Psoas muscle (tissue), 8 donors: Measurements from ENCODE around the gene CFAP157. TPM values are rescaled to one million over a fixed set of nuclear protein-coding genes. Genes with fewer than 3 reads are reported as not detected.
A peak's percentile ranks its signal among the peaks of the same experiment; 100 is the strongest.

ENCODE experiments used
- ATAC-seq, 4 donors: fragments of 200-7000 bp; cut with Tn5 transposase; one replicate each; pipeline ENCODE4 v1.9.1; 2020; ENCODE audit warnings: moderate library complexity in 3 of 4, mild to moderate bottlenecking in 2 of 4
- DNase-seq, 2 donors: peaks; one replicate each; pipeline ENCODE4 v3.0.0-alpha.2; 2020
- H3K27ac ChIP-seq: fragments of 200-600 bp; one replicate; pipeline ENCODE4 v1.8.0; 2022
- H3K27me3 ChIP-seq, 3 donors: fragments of 200-600 bp in 1 of 3; one replicate each; pipeline versions ENCODE4 v1.6.1 to v1.8.0; 2013 to 2022; ENCODE audit warnings: low read length in 2 of 3, mild to moderate bottlenecking in 2 of 3, moderate library complexity in 1 of 3; ENCODE audit not compliant: insufficient read depth in 3 of 3
- H3K36me3 ChIP-seq, 2 donors: fragments of 200-600 bp in 1 of 2; one replicate each; pipeline versions ENCODE4 v1.6.1 to v1.8.0; 2013 to 2022; ENCODE audit warnings: low read depth in 1 of 2, mild to moderate bottlenecking in 1 of 2, moderate library complexity in 1 of 2; ENCODE audit not compliant: insufficient read depth in 1 of 2
- H3K4me1 ChIP-seq: fragments of 200-600 bp; one replicate; pipeline ENCODE4 v1.8.0; 2022
- H3K4me3 ChIP-seq: fragments of 200-600 bp; one replicate; pipeline ENCODE4 v1.8.0; 2022; ENCODE audit warnings: mild to moderate bottlenecking
- H3K9me3 ChIP-seq: fragments of 200-600 bp; one replicate; pipeline ENCODE4 v1.8.0; 2022
- WGBS, 3 donors: extraction: QIAGEN DNeasy Blood & Tissue Kit; methylation state at CpG; one replicate each; pipeline versions ENCODE4 v1.1.6 to v1.1.7; 2013; 5-methylcytosine and 5-hydroxymethylcytosine counted together
- intact Hi-C, 2 donors: fragments of 100-400 bp; cut with DNase I; formaldehyde crosslinking; loops; one replicate each; pipeline versions ENCODE4 v1.11.0 to v1.14.2; 2022
- polyA plus RNA-seq, 3 donors: library from polyadenylated mRNA; stranded (reverse); fragments of 200-250 nt; gene quantifications; one replicate each; pipeline ENCODE4 v1.2.3, GENCODE V29; 2013
- total RNA-seq, 4 donors: library from RNA; stranded (reverse); fragmentation: NEBNext Ultra II Directional in 2 of 4; extraction: Animal tissue kit (Norgen Biotek cat#: 25700) in 2 of 4; gene quantifications; one replicate each; pipeline versions ENCODE4 v1.2.1 to v1.2.4, GENCODE V29; 2021 to 2023
- TF ChIP-seq, protein P1 (sequence below): fragments of 200-600 bp; IDR thresholded peaks from one replicate; pipeline ENCODE4 v1.8.0; 2022; ENCODE audit warnings: antibody characterized with exemption
- donor health status: healthy with polysubstance abuse.
- donor health status: DM: no; HTN: no; CAD: no; lungs with moderate emphysema.
- donor health status: Bipolar disorder and iron deficiency.
- donor health status: healthy.
- donor health status: DM: yes; HTN: yes; CAD: no.
- donor health status: DM: no; HTN: no; CAD: no.
- donor health status: DM: no; HTN: no; CAD: no.
- donor health status: DM: yes; HTN: yes; CAD: no.

CFAP157 gene
- total and polyA plus RNA-seq, 7 donors, result 0.10 to 0.34 (median 0.23) TPM; not detected in 3

DNA sequence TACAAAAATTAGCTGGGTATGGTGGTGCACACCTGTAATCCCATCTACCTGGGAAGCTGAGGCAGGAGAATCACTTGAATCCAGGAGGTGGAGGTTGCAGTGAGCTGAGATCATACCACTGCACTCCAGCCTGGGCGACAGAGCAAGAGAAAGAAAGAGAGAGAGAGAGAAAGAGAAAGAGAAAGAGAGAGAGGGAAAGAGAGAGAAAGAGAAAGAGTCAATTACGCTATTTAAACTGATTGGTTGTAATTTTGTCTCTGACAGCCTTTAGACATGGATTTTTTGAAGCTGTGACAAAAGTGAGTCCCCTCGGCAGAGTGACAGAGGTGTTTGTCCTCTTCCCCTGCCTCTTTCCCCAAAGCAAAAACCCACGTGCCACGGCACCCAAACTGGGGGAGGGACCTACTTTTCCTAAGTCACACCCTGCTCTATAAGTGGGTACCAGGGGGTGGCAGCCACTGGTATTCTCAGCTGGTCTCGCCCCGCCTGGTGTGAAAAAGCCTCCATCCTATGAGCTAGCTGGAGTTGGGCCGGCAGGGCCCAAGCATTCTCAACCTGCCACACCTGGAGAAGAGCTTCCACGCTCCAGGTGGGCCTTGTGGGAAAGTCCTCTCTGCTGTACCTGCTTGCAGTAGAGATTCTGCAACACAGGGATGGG, 3.4 kb upstream of the CFAP157 start:
- Histone ChIP-seq H3K4me3 (no peak overlapping the region), H3K4me1 (peaks cover 19% of the 10 kb centered on the region), H3K9me3 (no peaks in the 10 kb centered on the region), H3K27ac (no peak overlapping the region), H3K27me3 (no peaks in the 10 kb centered on the region), H3K36me3 (no peaks in the 10 kb centered on the region)
- 81 to 83% (median 82%) methylated on average over 9 of the region's 9 CpGs for WGBS, 3 donors
- ATAC-seq (no peak), DNase-seq (no peak)
- TF ChIP-seq, protein P1, sequence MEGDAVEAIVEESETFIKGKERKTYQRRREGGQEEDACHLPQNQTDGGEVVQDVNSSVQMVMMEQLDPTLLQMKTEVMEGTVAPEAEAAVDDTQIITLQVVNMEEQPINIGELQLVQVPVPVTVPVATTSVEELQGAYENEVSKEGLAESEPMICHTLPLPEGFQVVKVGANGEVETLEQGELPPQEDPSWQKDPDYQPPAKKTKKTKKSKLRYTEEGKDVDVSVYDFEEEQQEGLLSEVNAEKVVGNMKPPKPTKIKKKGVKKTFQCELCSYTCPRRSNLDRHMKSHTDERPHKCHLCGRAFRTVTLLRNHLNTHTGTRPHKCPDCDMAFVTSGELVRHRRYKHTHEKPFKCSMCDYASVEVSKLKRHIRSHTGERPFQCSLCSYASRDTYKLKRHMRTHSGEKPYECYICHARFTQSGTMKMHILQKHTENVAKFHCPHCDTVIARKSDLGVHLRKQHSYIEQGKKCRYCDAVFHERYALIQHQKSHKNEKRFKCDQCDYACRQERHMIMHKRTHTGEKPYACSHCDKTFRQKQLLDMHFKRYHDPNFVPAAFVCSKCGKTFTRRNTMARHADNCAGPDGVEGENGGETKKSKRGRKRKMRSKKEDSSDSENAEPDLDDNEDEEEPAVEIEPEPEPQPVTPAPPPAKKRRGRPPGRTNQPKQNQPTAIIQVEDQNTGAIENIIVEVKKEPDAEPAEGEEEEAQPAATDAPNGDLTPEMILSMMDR, result no peak
- intact Hi-C loops, result no loop called here

- no peaks in the 10 kb centered on the region for H3K27me3 ChIP-seq
- H3K9me3 ChIP-seq, result no peaks in the 10 kb centered on the region
- no peak for DNase-seq
- no peaks in the 10 kb centered on the region for H3K36me3 ChIP-seq
- ATAC-seq, result peak in 1 of 4 donors; percentile 7
- H3K4me1 ChIP-seq, result peaks cover 2% of the 10 kb centered on the region
- no peak overlapping the region for H3K4me3 ChIP-seq
- intact Hi-C loops, result no loop called here
- WGBS, 3 donors, result 68 to 75% (median 72%) methylated on average over 12 of the region's 12 CpGs
- no peak overlapping the region for H3K27ac ChIP-seq
- TF ChIP-seq, protein P1, result no peak
These were observed 1.0 kb upstream of the CFAP157 start for GRCh38 chr9:127705577-127706379.

GRCh38 chr9:127707766-127708165, 978 bp downstream of the CFAP157 start:
- intact Hi-C loops, result no loop called here

DNA sequence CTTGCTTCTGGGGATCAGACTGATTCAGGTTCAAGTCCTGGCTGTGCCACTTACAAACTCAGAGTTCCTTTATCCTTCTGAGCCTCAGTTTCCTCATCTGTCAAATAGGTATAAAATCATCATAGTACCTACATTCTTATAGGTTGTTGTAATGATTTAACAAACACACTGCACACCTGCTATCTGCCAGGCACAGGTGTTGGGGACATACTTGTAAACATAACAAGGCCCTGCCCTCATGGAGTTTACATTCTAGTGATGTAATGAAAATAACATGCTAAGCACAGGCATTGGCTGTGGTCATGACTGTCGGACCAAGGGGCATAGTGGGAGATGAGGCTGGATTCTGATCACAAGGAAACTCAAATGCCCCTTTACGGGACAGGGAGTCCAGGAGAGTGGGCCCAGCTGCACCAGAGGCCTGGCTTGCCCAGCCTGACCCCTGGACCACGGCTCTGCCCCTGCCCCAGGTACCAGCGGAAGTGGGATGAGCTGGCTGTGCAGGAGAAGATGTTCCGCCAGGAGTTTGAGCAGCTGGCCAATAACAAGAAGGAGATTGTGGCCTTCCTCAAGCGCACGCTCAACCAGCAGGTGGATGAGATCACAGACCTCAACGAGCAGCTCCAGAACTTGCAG, 2.3 kb downstream of the CFAP157 start:
- ATAC-seq (no peak), DNase-seq (no peak)
- 89 to 93% (median 91%) methylated on average over 8 of the region's 8 CpGs for WGBS, 3 donors
- Histone ChIP-seq H3K36me3 (no peaks in the 10 kb centered on the region), H3K9me3 (no peaks in the 10 kb centered on the region), H3K4me1 (peaks cover 1% of the 10 kb centered on the region), H3K27me3 (no peaks in the 10 kb centered on the region), H3K4me3 (no peak overlapping the region), H3K27ac (no peak overlapping the region)
- TF ChIP-seq, protein P1, result no peak
- intact Hi-C loops, result no loop called here

More at GRCh38 chr9:127707766-127708165, 978 bp downstream of the CFAP157 start:
- Histone ChIP-seq H3K27ac (no peak overlapping the region), H3K4me3 (no peak overlapping the region), H3K9me3 (no peaks in the 10 kb centered on the region), H3K4me1 (no peaks in the 10 kb centered on the region), H3K36me3 (no peaks in the 10 kb centered on the region), H3K27me3 (no peaks in the 10 kb centered on the region)
- TF ChIP-seq, protein P1, result no peak
- DNase-seq (no peak), ATAC-seq (no peak)
- 54 to 65% (median 55%) methylated on average over 5 of the region's 5 CpGs for WGBS, 3 donors
